Activated CD4-positive, CD25-positive, alpha-beta regulatory T cell (primary cell): ENCODE measurements around the gene DOCK1.

Experiments used
- DNase-seq, 4 experiments: peaks; one replicate each; lab custom pipeline; 2025; lab: John Stamatoyannopoulos, UW

Gene DOCK1

GRCh38 chr10:127142856-127143255, 237.6 kb downstream of the DOCK1 start:
- DNase-seq, result no peak

- DNase-seq, result no peak
Measured at GRCh38 chr10:127145173-127145572, 239.9 kb downstream of the DOCK1 start.

GRCh38 chr10:127146661-127147060, 241.4 kb downstream of the DOCK1 start:
- no peak for DNase-seq

DNA sequence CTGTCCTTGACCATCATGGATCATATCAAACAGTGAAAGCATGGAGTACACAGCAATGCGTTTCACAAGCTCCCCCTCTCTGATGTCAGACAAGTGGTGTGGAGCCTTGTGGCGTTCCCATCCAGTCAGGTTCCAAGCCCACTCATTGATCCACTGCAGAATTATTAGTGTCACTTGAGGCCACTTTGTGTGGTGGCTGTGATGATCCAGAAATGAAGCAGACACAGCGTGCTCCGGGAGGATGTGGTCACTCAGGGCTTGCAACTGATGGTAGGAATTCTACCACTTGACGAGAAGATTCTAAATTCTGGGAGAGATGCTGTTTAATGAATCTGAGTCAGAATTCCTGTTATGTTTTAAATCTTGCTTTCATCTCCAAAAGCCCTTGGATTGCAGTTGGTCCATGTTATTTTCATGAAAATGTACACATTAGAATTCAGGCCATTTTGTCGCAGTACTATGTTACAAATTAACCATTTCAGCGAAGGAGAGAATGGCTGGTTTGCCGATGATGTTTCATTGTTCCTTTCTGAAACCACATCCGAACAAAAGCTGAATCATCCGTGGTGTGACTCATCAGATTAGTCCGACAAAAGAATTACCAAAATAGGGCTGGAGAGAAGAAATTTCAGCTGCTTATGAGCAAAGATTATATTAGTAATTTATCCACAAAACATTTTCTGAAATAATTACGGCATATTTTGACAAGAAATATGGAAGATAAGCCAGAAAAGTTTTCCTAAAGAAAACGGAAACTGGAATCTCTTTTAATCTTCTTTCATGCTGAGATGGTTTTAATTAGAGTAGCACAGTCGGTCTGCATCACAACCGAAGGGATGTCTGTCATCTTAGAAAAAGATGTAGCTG, 243.1 kb downstream of the DOCK1 start:
- no peak for DNase-seq

DNA sequence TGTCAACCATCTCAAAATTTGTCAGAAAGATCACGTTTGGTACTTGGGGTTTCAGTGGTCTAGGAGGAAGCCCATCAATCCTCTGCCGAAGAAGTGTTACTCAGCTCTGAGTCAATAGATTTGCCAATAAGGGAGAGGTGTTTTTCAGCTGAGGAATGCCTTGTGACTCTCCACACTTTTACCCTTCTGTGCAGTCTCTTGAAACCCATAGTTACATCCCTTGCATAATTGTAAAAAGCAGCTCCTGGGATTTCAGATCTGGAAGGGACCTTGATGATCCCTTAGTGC, 243.6 kb downstream of the DOCK1 start:
- DNase-seq, result no peak

- DNase-seq, result no peak
Measured at GRCh38 chr10:127149501-127150081, 244.4 kb downstream of the DOCK1 start.

DNA sequence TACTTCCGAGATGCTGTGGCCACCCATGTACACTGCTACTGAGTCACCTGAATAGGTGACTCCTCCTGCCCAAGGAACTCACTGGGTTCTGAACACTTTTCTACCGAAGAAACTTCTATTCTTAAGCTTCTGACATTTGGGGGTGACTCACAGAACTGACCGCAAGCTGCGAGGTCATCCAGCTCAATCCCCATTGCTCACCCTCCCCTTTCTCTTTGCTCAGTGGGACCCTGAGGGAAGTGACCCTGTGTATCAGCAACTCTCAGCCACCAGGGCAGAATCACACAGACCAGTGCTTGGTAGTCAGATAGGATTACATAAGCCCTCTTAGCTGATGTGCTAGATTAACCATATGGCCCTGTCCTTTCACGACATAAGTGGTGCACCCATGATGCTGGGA, 244.9 kb downstream of the DOCK1 start:
- no peak for DNase-seq

DNA sequence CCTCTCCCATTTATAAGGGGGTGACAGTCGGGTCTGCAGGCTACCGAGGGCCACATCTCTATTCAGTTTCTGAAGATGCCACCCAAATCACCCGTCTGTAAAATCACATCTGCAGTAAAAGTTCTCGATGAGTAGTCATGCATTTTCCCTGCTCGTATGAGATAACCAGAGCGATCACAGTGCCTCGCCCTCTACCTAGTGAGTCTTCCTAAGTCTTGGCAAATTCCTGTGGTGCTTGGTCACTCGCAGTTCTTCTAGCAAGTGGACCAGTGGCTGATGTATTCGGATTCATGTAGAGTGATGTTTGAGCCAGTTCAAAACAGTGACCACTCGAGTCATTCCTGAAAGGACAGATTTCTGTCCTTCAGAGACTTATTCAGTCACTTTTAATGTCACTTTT, 246.3 kb downstream of the DOCK1 start:
- no peak for DNase-seq

- DNase-seq, result no peak
Measured at GRCh38 chr10:127151981-127152699, 246.9 kb downstream of the DOCK1 start.

GRCh38 chr10:127153181-127153580, 248.0 kb downstream of the DOCK1 start:
- no peak for DNase-seq

GRCh38 chr10:127154831-127155620, 249.8 kb downstream of the DOCK1 start:
- DNase-seq, result no peak

DNA sequence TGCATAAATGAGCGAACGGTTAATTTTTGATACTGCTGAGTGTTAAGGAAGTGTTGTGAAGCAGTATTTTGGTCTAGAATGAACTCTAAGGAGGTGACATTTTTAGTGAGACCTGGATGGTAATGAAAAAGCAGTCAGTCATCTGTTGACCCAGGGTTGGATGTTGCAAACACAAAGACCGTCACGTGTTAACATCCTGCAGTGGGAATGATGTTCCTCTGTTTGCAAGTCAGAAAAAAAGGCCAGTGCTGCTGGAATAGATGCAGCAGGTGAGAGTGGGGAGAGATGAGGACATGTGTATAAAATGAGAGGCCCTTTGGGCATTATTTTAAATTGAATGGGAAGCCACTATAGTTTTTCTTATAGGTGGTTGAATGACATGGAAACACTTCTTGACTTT, 251.9 kb downstream of the DOCK1 start:
- DNase-seq, result no peak

DNA sequence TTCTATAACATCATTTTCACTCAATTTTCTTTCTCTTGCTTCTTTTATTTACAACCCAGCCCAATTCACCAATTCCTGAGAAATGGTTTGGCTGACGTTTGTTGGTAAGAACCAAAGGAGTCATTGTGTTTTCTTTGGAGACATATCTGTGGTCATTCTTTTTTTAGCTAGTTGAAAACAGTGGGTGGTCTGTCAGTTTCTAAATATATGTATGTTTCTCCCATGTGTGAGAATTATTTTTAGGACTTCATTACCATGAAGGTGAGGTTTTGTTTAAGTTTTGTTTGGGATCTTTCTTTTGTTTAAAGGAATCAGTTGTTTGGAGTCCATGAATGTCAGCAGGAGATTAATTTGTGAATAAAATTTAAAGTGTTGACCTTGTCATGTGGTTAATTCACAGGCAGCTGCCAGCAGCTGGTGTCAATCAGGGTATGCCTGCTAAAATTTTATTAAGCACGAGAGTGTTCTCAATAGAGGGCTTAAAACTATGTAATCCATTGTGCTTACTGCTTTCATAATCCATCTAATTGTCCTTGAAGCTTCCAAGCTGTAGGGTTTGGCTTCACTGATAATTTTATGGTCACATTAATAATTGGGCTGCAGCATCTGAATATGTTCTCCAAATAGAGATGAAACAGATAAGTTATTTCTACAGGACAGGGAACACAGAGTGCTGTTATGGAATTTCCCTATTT, 252.4 kb downstream of the DOCK1 start:
- DNase-seq, result no peak

- no peak for DNase-seq
Measured at GRCh38 chr10:127158662-127159061, 253.4 kb downstream of the DOCK1 start.

- DNase-seq, result no peak
Measured at GRCh38 chr10:127159648-127160245, 254.5 kb downstream of the DOCK1 start.

- DNase-seq, result no peak
Measured at GRCh38 chr10:127161482-127161881, 256.3 kb downstream of the DOCK1 start.

DNA sequence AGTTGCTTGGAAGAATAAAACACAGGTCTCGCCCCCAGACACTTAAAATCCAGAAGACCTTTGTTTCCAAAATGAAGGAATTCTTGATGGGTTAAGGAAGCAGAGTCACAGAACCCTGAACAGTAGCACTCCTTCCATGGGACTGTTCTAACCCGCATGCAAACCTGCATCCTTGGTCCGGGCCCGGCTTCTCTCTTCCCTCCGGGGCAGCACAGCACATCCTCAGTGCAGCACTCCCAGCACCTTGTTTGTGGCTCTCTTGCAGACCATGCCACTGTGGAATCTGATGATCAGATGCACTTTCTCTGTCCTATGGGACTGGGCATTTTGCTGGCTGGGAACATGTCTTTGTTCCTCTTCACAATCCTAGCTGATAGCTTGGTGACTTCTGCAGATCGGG, 257.6 kb downstream of the DOCK1 start:
- no peak for DNase-seq

- no peak for DNase-seq
Measured at GRCh38 chr10:127168261-127168660, 263.0 kb downstream of the DOCK1 start.

- DNase-seq, result no peak
Measured at GRCh38 chr10:127174866-127175265, 269.6 kb downstream of the DOCK1 start.

- DNase-seq, result no peak
Measured at GRCh38 chr10:127175357-127176110, 270.3 kb downstream of the DOCK1 start.

DNA sequence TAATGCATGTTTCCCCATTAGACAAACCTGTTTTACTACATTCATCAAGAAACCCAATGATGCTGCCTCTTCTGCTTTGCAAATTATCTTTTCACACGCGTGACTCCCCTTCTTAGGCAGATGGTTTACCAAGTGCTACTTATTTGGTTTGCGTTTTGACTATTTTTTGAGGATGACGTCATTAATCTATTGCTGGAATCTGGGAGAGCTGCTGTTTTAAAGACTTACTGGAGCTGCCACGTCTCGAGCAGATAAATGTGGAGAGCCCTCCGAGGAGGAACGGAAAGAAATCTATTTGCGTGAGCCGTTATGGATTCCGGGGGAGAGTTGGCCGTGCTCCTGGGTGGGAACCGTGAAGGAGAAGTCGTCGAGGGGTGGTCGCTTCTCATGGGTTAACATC, 271.4 kb downstream of the DOCK1 start:
- no peak for DNase-seq
